ENCODE measurements around the gene POU5F2. TPM values are rescaled to one million over a fixed set of nuclear protein-coding genes. Genes with fewer than 3 reads are reported as not detected.

POU5F2 gene, protein sequence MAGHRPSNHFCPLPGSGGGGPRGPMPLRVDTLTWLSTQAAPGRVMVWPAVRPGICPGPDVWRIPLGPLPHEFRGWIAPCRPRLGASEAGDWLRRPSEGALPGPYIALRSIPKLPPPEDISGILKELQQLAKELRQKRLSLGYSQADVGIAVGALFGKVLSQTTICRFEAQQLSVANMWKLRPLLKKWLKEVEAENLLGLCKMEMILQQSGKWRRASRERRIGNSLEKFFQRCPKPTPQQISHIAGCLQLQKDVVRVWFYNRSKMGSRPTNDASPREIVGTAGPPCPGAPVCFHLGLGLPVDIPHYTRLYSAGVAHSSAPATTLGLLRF
- total RNA-seq, result 1 to 10 TPM in 3 of 4 donors, under 1 TPM in 1; 0.47 to 5.1 (median 1.9) TPM

GRCh38 chr5:93741136-93741811 is at the start of gene POU5F2:
Gene POU5F2 (minus strand): TSS chr5:93741600. CDS start chr5:93741563, 37 bp downstream.
- Histone ChIP-seq H3K4me3 (no peak within 1 kb of the TSS), H3K27me3 (no peaks in the 10 kb centered on the region), H3K36me3 (peaks cover 0 to 22% of the 10 kb centered on the region in 2 donors), H3K9me3 (no peaks in the 10 kb centered on the region), H3K27ac (no peak within 1 kb of the TSS), H3K4me1 (no peaks in the 10 kb centered on the region)
- no peak for TF ChIP-seq POLR2A (IDR thresholded peaks at IDR 0.05)
- no peak for TF ChIP-seq POLR2AphosphoS5 (IDR thresholded peaks at IDR 0.05)
- TF ChIP-seq, protein P1, sequence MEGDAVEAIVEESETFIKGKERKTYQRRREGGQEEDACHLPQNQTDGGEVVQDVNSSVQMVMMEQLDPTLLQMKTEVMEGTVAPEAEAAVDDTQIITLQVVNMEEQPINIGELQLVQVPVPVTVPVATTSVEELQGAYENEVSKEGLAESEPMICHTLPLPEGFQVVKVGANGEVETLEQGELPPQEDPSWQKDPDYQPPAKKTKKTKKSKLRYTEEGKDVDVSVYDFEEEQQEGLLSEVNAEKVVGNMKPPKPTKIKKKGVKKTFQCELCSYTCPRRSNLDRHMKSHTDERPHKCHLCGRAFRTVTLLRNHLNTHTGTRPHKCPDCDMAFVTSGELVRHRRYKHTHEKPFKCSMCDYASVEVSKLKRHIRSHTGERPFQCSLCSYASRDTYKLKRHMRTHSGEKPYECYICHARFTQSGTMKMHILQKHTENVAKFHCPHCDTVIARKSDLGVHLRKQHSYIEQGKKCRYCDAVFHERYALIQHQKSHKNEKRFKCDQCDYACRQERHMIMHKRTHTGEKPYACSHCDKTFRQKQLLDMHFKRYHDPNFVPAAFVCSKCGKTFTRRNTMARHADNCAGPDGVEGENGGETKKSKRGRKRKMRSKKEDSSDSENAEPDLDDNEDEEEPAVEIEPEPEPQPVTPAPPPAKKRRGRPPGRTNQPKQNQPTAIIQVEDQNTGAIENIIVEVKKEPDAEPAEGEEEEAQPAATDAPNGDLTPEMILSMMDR (IDR thresholded peaks at IDR 0.05), result no peak
- no peak for TF ChIP-seq EP300 (IDR thresholded peaks at IDR 0.05)
- WGBS, 2 donors (ENCODE audit: low coverage in 1 of 2), result 100% methylated on average over 1 of the region's 29 CpGs; no CpG with 5 or more reads in 1 of the 2 donors
- no peak for ATAC-seq

DNA sequence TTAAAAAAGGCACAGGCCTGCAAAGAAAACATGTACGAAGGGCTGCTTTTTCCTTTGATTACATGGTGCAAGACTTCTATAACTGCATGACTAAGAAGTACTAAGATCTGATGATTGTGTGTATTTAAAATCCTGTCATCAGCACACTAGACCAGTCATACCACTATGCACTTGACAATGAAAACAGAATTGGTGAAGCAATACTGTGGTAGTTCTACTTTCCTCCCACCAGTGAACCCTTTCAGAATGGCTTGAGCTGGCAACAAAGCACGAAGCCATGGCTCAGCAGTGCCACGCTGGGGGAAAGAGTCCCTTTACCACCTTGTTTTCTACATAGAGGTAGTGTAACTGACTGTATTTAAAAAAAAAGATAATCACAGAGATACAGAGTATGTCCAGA is 49.0 kb upstream of the POU5F2 start:
- ATAC-seq, result no peak
- peaks cover 0 to 11% of the 10 kb centered on the region in 2 donors for H3K36me3 ChIP-seq
- no peaks in the 10 kb centered on the region for H3K27me3 ChIP-seq
- no peak overlapping the region for H3K27ac ChIP-seq
- TF ChIP-seq, protein P1 (IDR thresholded peaks at IDR 0.05), result no peak
- H3K4me3 ChIP-seq, result no peak overlapping the region
- no peaks in the 10 kb centered on the region for H3K9me3 ChIP-seq
- H3K4me1 ChIP-seq, result no peaks in the 10 kb centered on the region
- 83 to 96% methylated on average over 1 to 3 of the region's 3 CpGs for WGBS, 2 donors (ENCODE audit: low coverage in 1 of 2)

- no peak for ATAC-seq
Measured at GRCh38 chr5:93789173-93790067, 48.0 kb upstream of the POU5F2 start.

GRCh38 chr5:93787598-93787997 is 46.2 kb upstream of the POU5F2 start:
- H3K27me3 ChIP-seq, result no peaks in the 10 kb centered on the region
- no peak overlapping the region for H3K27ac ChIP-seq
- TF ChIP-seq POLR2AphosphoS5 (IDR thresholded peaks at IDR 0.05) (no peak), EP300 (IDR thresholded peaks at IDR 0.05) (no peak)
- H3K4me3 ChIP-seq, result no peak overlapping the region
- WGBS, 2 donors (ENCODE audit: low coverage in 1 of 2), result 30 to 33% methylated on average over 1 of the region's 1 CpG
- H3K4me1 ChIP-seq, result no peaks in the 10 kb centered on the region
- ATAC-seq, result no peak
- no peaks in the 10 kb centered on the region for H3K36me3 ChIP-seq
- no peaks in the 10 kb centered on the region for H3K9me3 ChIP-seq

More at GRCh38 chr5:93789173-93790067, 48.0 kb upstream of the POU5F2 start:
- TF ChIP-seq EP300 (IDR thresholded peaks at IDR 0.05) (no peak), POLR2AphosphoS5 (IDR thresholded peaks at IDR 0.05) (no peak), POLR2A (IDR thresholded peaks at IDR 0.05) (no peak)
- TF ChIP-seq, protein P1 (IDR thresholded peaks at IDR 0.05), result no peak
- Histone ChIP-seq H3K4me1 (no peaks in the 10 kb centered on the region), H3K36me3 (peaks cover 0 to under 1% of the 10 kb centered on the region in 2 donors), H3K4me3 (no peak overlapping the region), H3K27me3 (no peaks in the 10 kb centered on the region), H3K27ac (no peak overlapping the region), H3K9me3 (no peaks in the 10 kb centered on the region)
- WGBS, 2 donors (ENCODE audit: low coverage in 1 of 2), result 42 to 43% methylated on average over 5 of the region's 5 CpGs

DNA sequence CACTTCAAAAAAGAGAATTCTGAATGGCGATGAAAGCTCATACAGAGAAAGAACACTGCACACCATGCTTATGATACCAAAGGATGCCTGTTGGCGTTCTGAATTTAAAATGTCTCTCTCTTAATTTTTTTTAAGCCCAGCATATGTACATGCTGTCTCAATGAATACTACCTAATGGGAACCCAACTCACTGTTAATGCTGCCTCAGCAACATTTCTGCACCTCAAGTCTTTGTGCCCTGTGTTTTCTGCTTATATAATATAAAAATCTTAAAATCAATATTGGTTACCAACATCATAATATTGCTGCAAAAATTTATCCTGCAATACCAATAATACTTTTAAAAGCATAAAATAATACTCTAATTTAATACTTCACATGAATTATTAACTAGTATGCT is 44.1 kb upstream of the POU5F2 start:
- no peaks in the 10 kb centered on the region for H3K4me1 ChIP-seq
- no peaks in the 10 kb centered on the region for H3K36me3 ChIP-seq
- H3K27me3 ChIP-seq, result no peaks in the 10 kb centered on the region
- WGBS, 2 donors (ENCODE audit: low coverage in 1 of 2), result 89 to 100% methylated on average over 1 to 2 of the region's 2 CpGs
- H3K9me3 ChIP-seq, result no peaks in the 10 kb centered on the region
- no peak overlapping the region for H3K27ac ChIP-seq
- H3K4me3 ChIP-seq, result no peak overlapping the region
- TF ChIP-seq, protein P1 (IDR thresholded peaks at IDR 0.05), result no peak
- no peak for TF ChIP-seq EP300 (IDR thresholded peaks at IDR 0.05)
- TF ChIP-seq POLR2A (IDR thresholded peaks at IDR 0.05), result no peak
- TF ChIP-seq POLR2AphosphoS5 (IDR thresholded peaks at IDR 0.05), result no peak
- no peak for ATAC-seq
